Endothelial cell of umbilical vein (primary cell): ENCODE data around the gene ATP6V0A4. TPM values are rescaled to one million over a fixed set of nuclear protein-coding genes. Genes with fewer than 3 reads are reported as not detected.

ENCODE experiments used
- BruUV-seq: library from RNA; stranded (reverse); fragments of 400-500 nt; replicated peaks from 2 replicates; lab custom pipeline; 2021; lab: Mats Ljungman, UMichigan
- CTCF ChIA-PET: fragments of 300-600, 350-600 bp; sonication (Branson Sonifier 250); formaldehyde crosslinking; loops from one replicate; lab custom pipeline; 2021; ENCODE audit warnings: antibody characterized with exemption, inconsistent platforms; lab: Charles Lee
- POLR2A ChIA-PET: fragments of 300-600, 350-600 bp; sonication (Branson Sonifier 250); formaldehyde crosslinking; loops from one replicate; lab custom pipeline; 2021; ENCODE audit warnings: antibody characterized with exemption, inconsistent platforms; lab: Charles Lee
- DNase-seq: peaks from one replicate; pipeline ENCODE4 v3.0.0-alpha.2; 2011; ENCODE audit warnings: low read depth, low spot score
- FAIRE-seq: peaks from 2 replicates; lab custom pipeline; 2011; peaks lifted over from hg19 to GRCh38; lab: Jason Lieb, UNC
- H2AFZ ChIP-seq: 2 replicates; pipeline ENCODE4 v1.6.0; 2012; ENCODE audit warnings: low read depth, low read length, control low read depth, inconsistent platforms
- H3K27ac ChIP-seq: 2 replicates; pipeline ENCODE4 v1.5.1; 2011; ENCODE audit warnings: low read depth, mild to moderate bottlenecking, control low read depth, low read length, moderate library complexity; ENCODE audit not compliant: insufficient read depth
- H3K27me3 ChIP-seq, 2 experiments: 2 replicates each; pipeline versions ENCODE4 v1.6.0 to v1.6.1; 2011; ENCODE audit warnings: low read length in 2 of 2, mixed read lengths in 1 of 2; ENCODE audit not compliant: control insufficient read depth in 2 of 2, insufficient read depth in 2 of 2
- H3K36me3 ChIP-seq, 2 experiments: 2 replicates in 1 of 2; 3 replicates in 1 of 2; pipeline ENCODE4 v1.5.1; 2011; ENCODE audit warnings: low read length in 2 of 2, mild to moderate bottlenecking in 1 of 2, moderate library complexity in 1 of 2; ENCODE audit not compliant: control insufficient read depth in 2 of 2, insufficient read depth in 2 of 2; ENCODE audit errors: extremely low read depth in 1 of 2
- H3K4me1 ChIP-seq: 3 replicates; pipeline ENCODE4 v1.5.1; 2011; ENCODE audit warnings: mild to moderate bottlenecking, low read length; ENCODE audit not compliant: control insufficient read depth, insufficient read depth; ENCODE audit errors: extremely low read depth
- H3K4me2 ChIP-seq: 2 replicates; pipeline ENCODE4 v1.6.1; 2011; ENCODE audit warnings: low read length, control low read depth, mixed read lengths; ENCODE audit not compliant: insufficient read depth
- H3K4me3 ChIP-seq, 3 experiments: fragments of 200-600 bp in 1 of 3; sonication (generic), shearing (Covaris generic) in 1 of 3; replicated peaks in 1 of 3; 2 replicates each; pipeline ENCODE4 v1.5.1; 2011 to 2016; ENCODE audit warnings: control low read depth in 3 of 3, low read length in 3 of 3, mild to moderate bottlenecking in 2 of 3, inconsistent platforms in 1 of 3, low read depth in 1 of 3, moderate library complexity in 1 of 3; ENCODE audit not compliant: insufficient read depth in 1 of 3
- H3K79me2 ChIP-seq: 2 replicates; pipeline ENCODE4 v1.6.0; 2012; ENCODE audit warnings: low read length, inconsistent platforms; ENCODE audit not compliant: control insufficient read depth, insufficient read depth
- H3K9ac ChIP-seq: replicated peaks from 2 replicates; pipeline ENCODE3; 2011; ENCODE audit warnings: low read length, control low read depth; ENCODE audit not compliant: insufficient read depth; ENCODE audit errors: extremely low read depth
- H3K9me1 ChIP-seq: replicated peaks from 3 replicates; pipeline ENCODE4 v1.6.0; 2011; ENCODE audit warnings: mild to moderate bottlenecking, low read length; ENCODE audit not compliant: control insufficient read depth, insufficient read depth; ENCODE audit errors: extremely low read depth
- H3K9me3 ChIP-seq: replicated peaks from 2 replicates; pipeline ENCODE4 v1.5.1; 2012; ENCODE audit warnings: low read length, inconsistent platforms; ENCODE audit not compliant: control insufficient read depth, insufficient read depth
- H4K20me1 ChIP-seq: replicated peaks from 2 replicates; pipeline ENCODE3; 2011; ENCODE audit warnings: mild to moderate bottlenecking, low read length; ENCODE audit not compliant: control insufficient read depth, insufficient read depth; ENCODE audit errors: extremely low read depth
- EZH2 ChIP-seq: IDR thresholded peaks from 2 replicates; pipeline ENCODE4 v1.6.1; 2012; ENCODE audit warnings: borderline replicate concordance, low read depth, mild to moderate bottlenecking, moderate library complexity, low read length, inconsistent platforms; ENCODE audit not compliant: severe bottlenecking
- GATA2 ChIP-seq: IDR thresholded peaks from 2 replicates; pipeline ENCODE4 v1.7.0; 2011; ENCODE audit warnings: low read depth, mild to moderate bottlenecking, moderate library complexity, mixed read lengths, low read length; ENCODE audit not compliant: insufficient read length, insufficient read depth
- JUN ChIP-seq: IDR thresholded peaks from 2 replicates; pipeline ENCODE4 v1.6.1; 2011; ENCODE audit warnings: borderline replicate concordance, low read depth; ENCODE audit not compliant: insufficient read length, insufficient read depth
- MYC ChIP-seq: IDR thresholded peaks from one replicate; pipeline ENCODE4 v1.6.1; 2011; ENCODE audit warnings: mild to moderate bottlenecking, low read depth, low read length
- POLR2A ChIP-seq: IDR thresholded peaks from 2 replicates; pipeline ENCODE4 v1.6.1; 2012; ENCODE audit warnings: low read depth, mild to moderate bottlenecking, control low read depth, low read length
- POLR2AphosphoS5 ChIP-seq: IDR thresholded peaks from 2 replicates; pipeline ENCODE4 v1.6.1; 2012; ENCODE audit warnings: low read depth, mild to moderate bottlenecking, control low read depth, low read length, moderate library complexity; ENCODE audit not compliant: insufficient read depth
- dilution Hi-C: fragments of 300-500 bp; cut with MboI; formaldehyde crosslinking; loops from one replicate; pipeline ENCODE4 v1.15.0; 2019; ENCODE audit warnings: low sequenced_read_pairs; ENCODE audit not compliant: extremely low pct_ligation_motif_present
- intact Hi-C: fragments of 100-400 bp; cut with micrococcal nuclease; formaldehyde crosslinking; loops from one replicate; pipeline ENCODE4 v1.10.0; 2022
- polyA plus RNA-seq, 4 experiments: library from polyadenylated mRNA; depleted of rRNA in 3 of 4; stranded (reverse) in 3 of 4; unstranded in 1 of 4; fragments of >200 nt; gene quantifications; 2 replicates each; pipeline versions ENCODE4 v1.2.1 to v1.2.3, GENCODE V29; 2011 to 2012; ENCODE audit warnings: missing spikeins in 1 of 4
- total RNA-seq: library from RNA; stranded (reverse); gene quantifications from 2 replicates; pipeline ENCODE4 v1.2.3, GENCODE V29; 2021
- TF ChIP-seq, protein P1 (sequence below): IDR thresholded peaks from 2 replicates; pipeline ENCODE4 v1.6.1; 2011; ENCODE audit not compliant: insufficient read depth, insufficient read length
- TF ChIP-seq, protein P2 (sequence below), 2 donors: IDR thresholded peaks; 1 replicate in 1 of 2; 2 replicates in 1 of 2; pipeline ENCODE4 v1.5.1; 2011; ENCODE audit warnings: low read length in 2 of 2, mild to moderate bottlenecking in 2 of 2, moderate library complexity in 2 of 2, control low read depth in 1 of 2, inconsistent platforms in 1 of 2, low read depth in 1 of 2; ENCODE audit not compliant: insufficient read depth in 1 of 2; ENCODE audit errors: extremely low read depth in 1 of 2

The ATP6V0A4 gene
- total and polyA plus RNA-seq, 2 donors (not counting 3 experiments of a cell fraction or from before 2014, with no cell fraction given) = 0.07 to 0.24 TPM

DNA sequence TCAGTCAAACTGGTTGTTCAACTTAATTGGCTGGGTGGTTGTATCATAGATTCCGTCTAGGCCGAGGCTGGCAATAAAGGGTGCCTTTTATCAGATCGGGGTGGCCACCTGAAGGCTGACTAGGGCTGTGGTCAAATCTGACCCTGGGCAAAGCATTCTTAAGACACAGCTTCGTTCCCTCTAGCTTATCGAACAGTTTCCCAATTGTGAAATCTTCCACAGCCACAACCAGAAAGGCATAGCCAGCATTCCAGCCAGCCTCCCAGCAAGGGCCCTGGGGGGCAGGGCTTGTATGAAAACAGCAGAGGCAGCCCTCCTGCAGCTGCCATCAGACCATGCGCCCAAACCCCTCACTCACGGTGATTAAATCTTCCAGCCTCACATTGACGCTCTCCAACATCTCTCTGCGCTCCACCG lies 42.7 kb downstream of the ATP6V0A4 start:
- no peak overlapping the region for H2AFZ ChIP-seq

More for the DNA sequence above, 42.7 kb downstream of the ATP6V0A4 start:
- Histone ChIP-seq H3K9me3 (no peaks in the 10 kb centered on the region), H3K4me2 (no peak overlapping the region), H3K27me3 (no peaks in the 10 kb centered on the region), H3K36me3 (no peaks in the 10 kb centered on the region), H3K4me1 (no peaks in the 10 kb centered on the region), H3K79me2 (no peaks in the 10 kb centered on the region), H3K27ac (no peak overlapping the region), H3K4me3 (no peak overlapping the region), H3K9me1 (no peaks in the 10 kb centered on the region), H3K9ac (no peak overlapping the region), H4K20me1 (no peaks in the 10 kb centered on the region)
- ChIA-PET POLR2A (no interaction called here), CTCF (interaction anchor here (1.0 to 1.9 kb wide), 2 partner anchors 16 to 17 kb away, joined by 3 to 8 read pairs; no protein-coding TSS in a partner anchor)
- TF ChIP-seq EZH2 = no peak
- no peak for TF ChIP-seq POLR2AphosphoS5
- TF ChIP-seq JUN = no peak
- no peak for TF ChIP-seq MYC
- no peak for TF ChIP-seq POLR2A
- TF ChIP-seq, protein P1, sequence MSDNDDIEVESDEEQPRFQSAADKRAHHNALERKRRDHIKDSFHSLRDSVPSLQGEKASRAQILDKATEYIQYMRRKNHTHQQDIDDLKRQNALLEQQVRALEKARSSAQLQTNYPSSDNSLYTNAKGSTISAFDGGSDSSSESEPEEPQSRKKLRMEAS = no peak
- no peak for TF ChIP-seq GATA2
- TF ChIP-seq, protein P2, sequence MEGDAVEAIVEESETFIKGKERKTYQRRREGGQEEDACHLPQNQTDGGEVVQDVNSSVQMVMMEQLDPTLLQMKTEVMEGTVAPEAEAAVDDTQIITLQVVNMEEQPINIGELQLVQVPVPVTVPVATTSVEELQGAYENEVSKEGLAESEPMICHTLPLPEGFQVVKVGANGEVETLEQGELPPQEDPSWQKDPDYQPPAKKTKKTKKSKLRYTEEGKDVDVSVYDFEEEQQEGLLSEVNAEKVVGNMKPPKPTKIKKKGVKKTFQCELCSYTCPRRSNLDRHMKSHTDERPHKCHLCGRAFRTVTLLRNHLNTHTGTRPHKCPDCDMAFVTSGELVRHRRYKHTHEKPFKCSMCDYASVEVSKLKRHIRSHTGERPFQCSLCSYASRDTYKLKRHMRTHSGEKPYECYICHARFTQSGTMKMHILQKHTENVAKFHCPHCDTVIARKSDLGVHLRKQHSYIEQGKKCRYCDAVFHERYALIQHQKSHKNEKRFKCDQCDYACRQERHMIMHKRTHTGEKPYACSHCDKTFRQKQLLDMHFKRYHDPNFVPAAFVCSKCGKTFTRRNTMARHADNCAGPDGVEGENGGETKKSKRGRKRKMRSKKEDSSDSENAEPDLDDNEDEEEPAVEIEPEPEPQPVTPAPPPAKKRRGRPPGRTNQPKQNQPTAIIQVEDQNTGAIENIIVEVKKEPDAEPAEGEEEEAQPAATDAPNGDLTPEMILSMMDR (IDR thresholded peaks at IDR 0.05; ENCODE audit: extremely low read depth in 1 of 2, insufficient read depth in 1 of 2, low read depth in 1 of 2, low read length in 2 of 2) = no peak
- intact Hi-C loops (no loop called here), dilution Hi-C loops (no loop called here)
- BruUV-seq = no TSS peak
- FAIRE-seq (no peak), DNase-seq (no peak)
